ENCODE results near the gene RAX.

RAX gene

DNA sequence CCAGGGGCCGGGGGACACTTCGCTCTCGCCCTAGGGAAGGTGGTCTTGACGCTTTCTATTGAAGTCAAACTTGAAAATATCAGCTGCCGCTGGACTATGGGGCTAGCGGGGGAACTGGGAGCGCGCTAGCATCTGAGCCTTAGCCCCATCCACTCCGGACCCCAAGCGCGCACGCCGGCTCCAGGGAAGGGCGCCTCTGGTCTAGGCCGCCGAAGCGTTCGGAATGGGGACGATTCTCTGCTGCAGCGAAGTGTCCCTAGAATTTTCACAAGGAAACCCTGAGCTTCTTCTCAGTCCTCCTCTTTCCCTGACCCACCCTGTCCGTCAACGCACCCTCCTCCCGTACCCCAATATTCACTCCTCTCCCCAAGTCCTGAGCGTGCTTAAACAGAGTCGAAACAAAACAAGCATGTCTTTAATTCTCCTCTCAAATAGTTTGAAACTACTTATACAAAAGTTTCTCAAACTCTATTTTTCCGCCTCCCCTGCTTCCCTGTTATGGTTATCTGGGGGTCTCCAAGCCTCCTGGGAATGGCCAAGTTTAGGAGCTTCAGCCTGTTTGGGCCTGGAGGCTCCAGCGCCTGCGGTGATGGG is 5.0 kb downstream of the RAX start:
- TF ChIP-seq CTCF (conservative IDR thresholded peaks at IDR 0.05): no peak
- H3K27ac ChIP-seq: no peak overlapping the region

GRCh38 chr18:59267503-59268126 is 5.6 kb downstream of the RAX start:
- no peak overlapping the region for H3K27ac ChIP-seq
- no peak for TF ChIP-seq CTCF (conservative IDR thresholded peaks at IDR 0.05)

DNA sequence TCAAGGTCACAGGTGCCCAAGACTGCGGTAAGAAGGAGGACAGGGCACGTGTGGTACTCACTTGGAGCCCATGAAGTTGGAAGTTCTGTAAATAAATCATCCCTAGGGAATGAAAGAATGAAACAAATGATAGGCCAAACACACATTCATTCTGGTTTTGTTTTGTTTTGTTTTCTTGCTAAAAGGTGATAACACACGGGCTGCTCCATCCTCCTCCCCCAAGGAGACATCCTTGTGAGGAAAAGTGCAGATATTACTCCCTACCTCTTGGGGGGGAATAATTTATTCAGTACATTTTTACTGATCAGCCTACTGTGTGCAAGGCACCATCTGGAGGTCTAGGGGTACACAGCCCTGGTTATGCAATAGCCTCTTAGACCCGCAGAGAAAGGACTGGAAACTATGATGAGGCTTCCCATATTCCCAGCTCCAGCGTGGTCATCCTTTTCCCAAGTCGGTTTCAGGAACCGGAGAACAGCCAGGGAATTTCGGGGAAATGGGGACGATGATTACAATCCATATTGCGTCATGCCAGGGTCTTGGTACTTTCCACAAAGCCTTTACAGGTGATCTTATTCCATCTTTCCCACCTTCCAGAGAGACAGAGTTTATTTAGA is 6.3 kb downstream of the RAX start:
- no peak for TF ChIP-seq CTCF (conservative IDR thresholded peaks at IDR 0.05)
- H3K27ac ChIP-seq: no peak overlapping the region

DNA sequence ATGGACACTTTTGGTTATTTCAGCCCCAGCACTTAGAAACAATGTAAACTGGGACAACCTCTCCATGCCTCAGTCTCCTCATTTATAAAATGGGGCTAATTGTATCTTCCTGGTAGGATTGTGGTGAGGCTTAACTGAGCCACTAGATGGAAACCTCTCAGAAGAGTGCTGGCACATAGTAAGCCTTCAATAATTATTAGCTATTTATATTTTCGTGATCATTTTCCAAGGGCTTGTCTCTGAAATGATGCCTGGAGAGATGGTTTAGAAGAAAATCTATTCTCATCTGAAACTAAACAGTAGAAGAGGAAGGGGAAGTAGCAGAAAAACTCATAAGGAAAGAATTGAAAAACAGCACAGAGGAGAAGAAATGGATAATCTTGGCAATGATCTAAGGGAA is 6.8 kb downstream of the RAX start:
- TF ChIP-seq CTCF (conservative IDR thresholded peaks at IDR 0.05): no peak

DNA sequence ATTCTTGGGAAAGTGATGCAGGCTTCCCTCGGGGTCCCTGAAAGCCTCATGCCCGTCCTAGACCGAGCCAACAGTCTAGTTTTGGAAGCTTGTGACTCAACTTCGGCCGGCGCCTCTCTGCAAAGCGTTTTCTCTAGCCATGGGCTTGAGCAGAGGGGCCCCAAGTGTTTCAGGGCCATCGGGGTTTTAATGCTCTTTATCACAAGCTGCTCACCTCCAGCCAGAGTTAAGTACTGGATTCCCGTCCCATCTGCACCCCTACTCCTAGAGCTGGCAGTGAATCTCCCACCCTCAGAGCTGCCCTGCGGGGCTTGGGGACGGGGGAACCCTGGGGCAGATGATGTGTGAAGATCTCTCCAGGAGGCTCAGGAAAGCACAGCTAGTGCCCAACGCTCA is 7.3 kb downstream of the RAX start:
- TF ChIP-seq CTCF (conservative IDR thresholded peaks at IDR 0.05): no peak
- no peak overlapping the region for H3K27ac ChIP-seq

More for the DNA sequence above, 6.8 kb downstream of the RAX start:
- no peak overlapping the region for H3K27ac ChIP-seq

DNA sequence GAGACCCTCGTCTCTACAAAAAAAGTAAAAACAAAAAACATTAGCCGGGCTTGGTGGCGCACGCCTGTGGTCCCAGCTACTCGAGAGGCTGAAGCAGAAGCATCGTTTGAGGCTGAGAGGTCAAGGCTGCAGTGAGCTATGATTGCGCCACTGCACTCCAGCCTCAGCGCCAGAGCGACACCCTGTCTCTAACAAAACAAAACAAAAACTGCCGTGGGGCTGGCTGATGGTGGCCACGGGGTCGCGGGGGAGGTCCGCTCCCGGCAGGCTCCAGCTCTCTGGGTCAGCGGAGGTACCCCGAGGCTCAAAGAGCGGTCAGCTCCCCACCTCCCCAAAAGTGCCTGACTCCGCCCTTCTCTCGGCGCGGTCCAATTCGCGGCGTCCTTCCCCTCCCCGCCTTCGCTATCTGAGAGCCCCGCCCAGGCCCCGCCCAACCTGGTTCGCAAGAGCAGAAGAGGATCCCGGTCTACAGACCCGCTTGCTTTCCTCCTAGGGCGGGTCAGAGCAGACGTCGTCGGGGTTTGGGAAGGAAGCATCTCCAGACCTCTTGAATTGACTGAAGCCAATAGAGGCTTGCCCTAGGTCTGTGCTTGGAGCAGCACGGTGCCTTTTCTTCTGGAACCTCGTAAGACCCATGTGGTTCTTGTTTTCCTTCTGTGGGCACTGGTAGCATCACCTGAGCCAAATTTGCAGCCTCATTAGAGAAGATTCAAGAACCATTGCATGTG is 7.8 kb downstream of the RAX start:
- no peak overlapping the region for H3K27ac ChIP-seq
- TF ChIP-seq CTCF (conservative IDR thresholded peaks at IDR 0.05): no peak

- H3K27ac ChIP-seq: no peak overlapping the region
- TF ChIP-seq CTCF (conservative IDR thresholded peaks at IDR 0.05): no peak
These were observed 8.5 kb downstream of the RAX start for GRCh38 chr18:59264651-59265245.

Data from VCaP (cell line).